Suppressor macrophage (primary cell): ENCODE data around the gene CXCL3.

Experiments
- DNase-seq, 4 experiments: peaks; one replicate each; pipeline ENCODE4 v3.0.0-alpha.2; 2020 to 2022

Gene CXCL3

DNA sequence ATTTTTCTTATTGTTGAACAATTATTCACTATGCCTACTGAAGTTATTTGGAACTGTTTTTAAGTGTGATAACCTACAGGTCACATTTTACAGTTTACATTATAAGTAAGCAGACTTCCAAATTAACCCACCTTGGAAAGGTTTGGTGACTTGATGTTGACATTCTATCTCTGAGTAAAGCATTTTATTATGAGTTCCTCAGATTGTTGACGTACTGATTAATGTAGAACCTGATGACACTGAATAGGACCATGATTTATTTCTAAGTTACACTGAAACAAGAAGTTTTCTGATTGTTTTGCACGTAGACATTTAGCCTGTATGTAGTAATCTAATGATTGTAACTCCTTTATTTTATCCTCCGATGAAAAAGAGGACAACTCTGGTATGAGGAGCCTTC lies 17.0 kb upstream of the CXCL3 start:
- no peak for DNase-seq

DNA sequence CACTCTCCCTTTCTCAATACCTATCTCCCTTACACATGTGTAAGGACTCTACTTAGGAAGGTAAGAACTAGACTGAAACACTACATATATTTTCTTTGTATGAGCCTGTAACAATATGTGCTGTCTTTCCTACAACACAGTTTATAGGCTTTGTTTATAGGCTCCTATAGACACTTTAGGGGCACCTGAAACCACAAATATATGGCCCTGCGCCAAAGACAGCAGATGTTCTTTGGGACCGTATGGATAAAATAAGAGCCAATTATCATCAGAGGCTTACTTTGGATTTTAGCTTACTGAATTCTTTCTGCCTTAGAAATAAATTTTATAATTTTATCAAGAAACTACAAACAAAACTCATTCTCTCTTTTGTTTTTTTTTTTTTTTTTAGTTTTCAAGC lies 16.6 kb upstream of the CXCL3 start:
- DNase-seq, result no peak

DNA sequence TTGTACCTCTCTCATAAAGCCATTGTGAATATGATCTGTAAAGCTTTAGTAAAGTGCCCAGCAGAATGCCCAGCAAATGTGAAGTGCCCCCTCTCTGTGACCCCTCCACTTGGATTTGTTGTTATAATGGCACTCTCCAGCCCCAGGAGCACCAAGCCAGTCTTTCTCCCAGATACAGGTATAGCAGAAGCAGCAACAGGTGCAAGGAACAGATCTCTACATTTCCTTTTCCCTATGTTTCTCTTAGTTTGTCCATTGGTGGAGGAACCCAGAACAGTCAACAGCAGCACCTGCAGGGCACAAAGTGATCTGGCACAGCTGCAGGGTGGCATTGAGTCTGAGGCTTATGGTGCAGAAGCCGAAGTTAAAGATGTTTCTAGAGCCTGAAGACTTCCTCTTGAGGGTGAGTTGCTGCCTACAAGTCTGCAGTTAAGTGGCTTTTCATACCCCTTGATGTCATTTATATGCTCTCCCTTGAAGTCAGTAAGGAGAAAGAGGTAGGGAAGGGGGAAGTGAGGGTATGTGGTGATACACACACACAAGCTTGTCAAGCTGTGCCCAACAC lies 16.1 kb upstream of the CXCL3 start:
- DNase-seq, result peak in 3 of 4 experiments; percentile 21 to 53 (median 50)

DNA sequence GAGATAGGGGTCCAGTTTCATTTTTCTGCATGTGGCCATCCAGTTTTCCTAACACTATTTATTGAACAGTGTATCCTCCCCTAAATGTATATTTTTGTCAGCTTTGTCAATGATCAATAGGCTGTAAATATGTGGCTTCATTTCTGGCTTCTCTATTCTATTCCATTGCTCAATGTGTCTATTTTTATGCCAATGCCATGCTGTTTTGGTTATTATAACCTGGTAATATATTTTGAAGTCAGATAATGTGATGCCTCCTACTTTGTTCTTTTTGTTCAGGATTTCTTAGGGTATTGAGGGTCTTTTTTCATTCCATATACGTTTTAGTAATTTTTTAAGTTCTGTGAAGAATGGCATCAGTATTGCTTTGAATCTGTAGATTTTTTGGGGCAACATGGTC lies 8.7 kb upstream of the CXCL3 start:
- DNase-seq, result no peak

DNA sequence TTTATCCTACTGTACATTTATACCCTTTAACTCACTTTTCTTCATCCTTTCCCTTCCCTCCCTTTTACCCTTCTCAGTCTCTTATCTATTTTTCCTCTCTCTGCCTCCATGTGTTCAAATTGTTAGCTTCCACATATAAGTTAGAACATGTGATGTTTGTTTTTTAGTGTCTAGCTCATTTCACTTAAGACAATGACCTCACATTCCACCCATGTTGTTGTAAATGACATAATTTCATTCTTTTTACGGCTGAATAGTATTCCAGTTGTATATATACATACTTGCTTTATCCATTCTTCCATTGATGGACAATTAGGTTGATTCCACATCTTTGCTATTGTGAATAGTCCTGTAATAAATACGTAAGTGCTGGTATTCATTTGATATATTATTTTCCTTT lies 7.3 kb upstream of the CXCL3 start:
- DNase-seq, result no peak

DNA sequence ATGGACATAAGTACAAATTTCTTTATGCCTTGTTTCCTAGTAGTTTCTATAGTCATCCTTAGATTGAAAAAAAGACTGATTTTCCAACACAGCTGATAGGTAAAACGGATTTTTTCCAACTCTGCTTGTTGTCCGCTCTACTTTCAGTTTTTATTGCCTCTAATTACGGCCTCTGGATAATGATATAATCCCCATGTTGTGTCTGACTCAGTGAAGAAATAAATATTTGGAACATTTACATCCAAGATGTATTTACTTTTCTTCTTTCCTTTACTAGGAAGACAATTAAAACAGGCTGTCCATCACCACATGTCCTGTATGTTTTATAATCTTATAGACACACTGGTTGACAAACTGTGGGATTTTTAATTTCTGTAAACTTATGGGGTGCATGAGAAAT lies 6.8 kb upstream of the CXCL3 start:
- no peak for DNase-seq

DNA sequence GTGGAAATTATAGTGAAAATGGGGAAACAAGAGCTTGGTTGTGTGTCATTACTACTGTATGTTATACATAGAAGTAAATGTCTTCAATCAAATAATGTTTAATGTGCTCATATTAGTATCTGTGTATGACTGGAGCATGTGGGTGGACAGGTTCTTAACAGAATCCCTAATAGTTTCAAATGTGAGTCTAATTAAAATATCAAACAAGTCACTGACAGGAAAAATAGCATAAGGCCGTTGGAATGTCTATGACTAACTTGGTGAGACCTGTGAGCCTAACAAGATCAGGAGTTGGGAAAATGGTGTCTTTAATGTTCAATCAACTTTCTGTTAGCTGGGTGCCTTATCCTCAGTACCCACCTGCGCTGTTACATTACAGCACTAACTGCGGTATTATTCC lies 6.2 kb upstream of the CXCL3 start:
- DNase-seq, result no peak

DNA sequence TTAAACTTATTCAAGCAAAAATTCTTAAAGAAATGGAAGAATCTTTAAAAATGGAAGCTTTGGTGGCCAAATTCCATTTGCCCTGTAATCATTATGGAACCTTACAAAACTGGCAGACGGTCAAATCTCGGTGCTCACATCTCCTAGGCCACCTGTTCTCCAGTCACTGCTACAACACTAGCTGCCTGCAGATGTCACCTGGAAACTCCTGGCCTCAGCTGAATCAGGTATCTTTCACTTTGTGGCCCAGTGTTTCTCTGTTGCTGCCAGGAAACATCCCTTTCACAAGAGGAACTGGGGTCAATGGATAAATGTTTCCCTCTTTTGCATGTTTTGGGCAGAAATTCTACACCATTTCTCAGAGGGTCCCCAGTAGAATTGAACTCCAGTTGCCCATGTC lies 4.2 kb upstream of the CXCL3 start:
- DNase-seq, result no peak

DNA sequence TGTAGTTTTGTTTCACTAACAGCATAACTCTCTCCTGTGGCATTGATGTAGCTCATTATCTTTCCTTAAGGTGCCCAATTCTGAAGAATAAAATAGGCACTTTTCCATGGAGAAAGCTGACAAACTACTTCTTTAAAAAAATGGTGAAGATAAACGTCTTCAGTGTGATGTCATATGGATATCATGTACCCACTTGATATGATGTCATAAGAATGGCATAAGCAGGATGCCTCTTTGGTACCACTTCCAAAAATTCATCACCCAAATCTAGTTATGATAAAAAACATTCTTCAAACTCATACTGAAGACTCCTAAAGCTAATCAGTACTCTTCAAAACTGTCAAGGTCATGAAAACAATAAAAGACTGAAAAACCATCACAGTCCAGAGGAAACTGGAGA lies 2.9 kb upstream of the CXCL3 start:
- DNase-seq, result no peak

DNA sequence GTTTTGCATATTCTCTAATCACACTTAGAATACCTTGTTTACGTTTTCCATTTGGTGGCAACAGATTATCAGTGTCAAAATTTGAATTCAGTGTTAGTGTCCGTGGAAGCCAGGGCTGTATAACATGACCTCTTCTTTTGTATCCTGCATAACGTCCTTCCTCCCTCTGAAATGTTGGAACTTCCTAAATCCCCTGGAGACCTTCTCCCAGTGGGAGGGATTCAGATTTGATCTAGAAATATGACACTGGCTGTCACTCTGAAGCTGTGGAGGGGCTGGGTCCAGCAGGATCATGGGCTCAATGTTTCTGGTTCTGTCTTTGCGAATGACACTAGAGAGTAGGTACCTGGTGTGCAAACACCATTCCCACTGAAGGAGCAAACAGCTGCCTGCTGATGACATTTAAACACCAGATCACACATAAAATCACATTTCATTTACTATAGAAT lies 850 bp upstream of the CXCL3 start:
- DNase-seq, result peak in 3 of 4 experiments; percentile 18 to 39 (median 18)

DNA sequence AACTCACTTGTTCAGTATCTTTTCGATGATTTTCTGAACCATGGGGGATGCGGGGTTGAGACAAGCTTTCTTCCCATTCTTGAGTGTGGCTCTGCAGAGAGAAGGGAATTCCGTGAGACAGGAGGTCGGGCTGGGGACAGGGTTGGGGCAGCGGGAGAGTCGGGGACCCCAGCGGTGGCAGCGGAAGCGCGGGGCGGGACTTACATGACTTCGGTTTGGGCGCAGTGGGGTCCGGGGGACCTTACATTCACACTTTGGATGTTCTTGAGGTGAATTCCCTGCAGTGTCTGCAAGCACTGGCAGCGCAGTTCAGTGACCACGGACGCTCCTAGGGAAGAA lies 434 bp downstream of the CXCL3 start:
- DNase-seq, result peak; percentile 20 to 55 (median 28)

DNA sequence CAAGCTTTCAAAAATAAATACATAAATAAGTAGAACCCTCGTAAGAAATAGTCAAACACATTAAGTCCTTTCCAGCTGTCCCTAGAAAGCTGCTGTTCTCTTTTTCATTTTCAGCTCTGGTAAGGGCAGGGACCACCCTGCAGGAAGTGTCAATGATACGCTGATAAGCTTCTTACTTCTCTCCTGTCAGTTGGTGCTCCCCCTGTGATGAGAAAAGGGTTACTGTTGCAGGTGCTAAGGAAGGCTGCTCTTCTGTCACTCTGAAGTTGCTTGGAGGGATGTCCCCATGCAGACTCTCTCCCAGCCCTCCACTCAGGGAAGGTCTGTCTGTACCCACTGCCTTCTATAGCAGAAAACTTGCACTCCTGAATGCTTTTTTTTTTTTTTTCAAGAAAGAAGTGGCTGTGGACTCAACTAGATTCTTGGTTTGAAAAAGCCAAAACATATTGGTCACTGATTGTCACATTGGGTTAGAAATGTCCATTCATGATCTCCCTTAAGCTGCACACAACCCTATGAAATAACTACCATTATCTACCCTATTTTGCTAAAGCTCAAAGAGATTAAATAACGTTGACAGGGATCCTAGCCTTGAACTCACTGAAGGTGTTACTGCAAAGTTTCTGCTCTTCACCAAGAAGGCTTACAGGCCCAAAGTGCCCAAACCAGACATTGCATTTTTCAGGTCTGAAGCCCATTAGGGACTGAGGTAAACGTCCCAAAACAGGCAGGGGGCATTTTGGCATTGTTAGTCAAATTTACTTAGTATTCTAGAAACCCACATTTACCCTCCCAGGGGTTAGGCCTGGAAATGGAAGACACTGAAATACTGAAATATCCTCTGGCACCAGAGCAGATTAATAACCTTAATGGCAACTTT lies 1.2 kb downstream of the CXCL3 start:
- peak in 1 of 4 experiments; percentile 9 for DNase-seq

DNA sequence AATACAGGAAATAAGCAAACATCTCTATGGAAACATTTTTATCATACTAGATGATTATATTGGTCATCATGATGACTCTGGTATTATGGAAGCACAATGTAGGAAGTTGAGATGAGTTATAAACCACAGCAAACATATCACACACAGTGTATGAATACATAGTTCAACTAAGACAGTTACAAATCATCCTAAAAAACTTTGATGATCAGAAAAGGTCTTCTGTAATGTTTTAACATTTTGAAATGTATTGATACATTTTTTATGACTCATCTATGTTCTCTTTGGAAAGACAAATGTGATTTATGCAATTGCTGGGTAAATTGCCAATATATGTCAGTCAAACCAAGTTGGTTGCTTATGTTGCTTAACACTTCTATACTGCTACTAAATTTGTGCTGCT lies 4.8 kb downstream of the CXCL3 start:
- DNase-seq, result peak in 2 of 4 experiments; percentile 65 to 83

DNA sequence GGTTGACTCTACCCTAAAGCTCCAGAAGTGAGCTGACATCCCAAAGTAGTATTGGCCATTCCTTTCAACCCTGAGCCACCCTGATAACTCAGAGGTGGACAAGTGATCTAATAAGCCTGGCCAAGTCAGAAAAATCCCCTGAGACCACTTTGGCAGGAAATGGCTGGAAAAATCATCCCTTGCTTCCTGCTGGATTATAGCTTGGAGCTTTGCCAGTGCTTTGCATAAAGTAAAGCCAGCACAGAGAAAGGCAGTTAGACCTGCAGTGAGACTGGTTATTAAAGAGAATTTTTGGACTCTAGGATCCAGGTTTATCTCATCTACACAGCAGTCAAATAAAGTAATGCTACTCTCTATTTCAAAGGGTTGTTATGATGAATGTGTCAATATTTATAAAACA lies 6.4 kb downstream of the CXCL3 start:
- no peak for DNase-seq

DNA sequence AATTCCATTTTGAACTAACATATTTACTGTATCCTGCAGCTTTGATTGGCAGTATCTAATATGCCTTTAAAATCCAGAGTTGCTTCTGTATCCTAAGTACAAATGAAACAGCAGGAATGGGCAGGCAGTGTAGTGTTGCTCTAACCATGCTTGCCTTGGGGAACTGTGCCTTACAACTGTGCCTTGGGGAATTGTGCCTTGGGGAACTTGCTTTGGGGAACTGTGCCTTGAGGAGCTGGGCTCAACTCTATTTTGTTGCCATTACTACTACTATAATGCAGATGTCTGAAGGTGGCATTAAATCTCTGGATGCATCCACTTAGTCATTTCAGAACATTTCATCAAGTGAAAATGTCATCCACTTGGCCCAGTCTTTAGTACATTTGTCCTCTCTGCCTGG lies 6.9 kb downstream of the CXCL3 start:
- DNase-seq, result peak in 3 of 4 experiments; percentile 47 to 62 (median 51)

DNA sequence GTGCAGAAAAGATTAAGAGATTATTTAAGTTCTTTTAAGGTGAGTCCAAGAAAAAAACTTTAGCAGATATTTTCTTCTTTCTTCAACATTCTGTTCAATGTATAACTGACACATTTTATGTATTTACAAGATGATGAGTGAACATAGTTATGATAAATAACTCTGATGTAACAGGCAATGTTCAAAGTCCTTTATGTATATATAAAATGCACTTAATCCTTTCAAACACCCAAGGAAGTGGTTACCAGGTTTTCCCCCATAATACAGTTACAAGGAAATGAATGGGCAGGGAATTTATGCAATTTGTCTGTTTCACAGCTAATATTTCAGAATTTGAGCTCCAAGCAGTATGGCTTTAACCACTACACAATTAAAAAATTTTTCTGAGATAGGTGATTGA lies 8.2 kb downstream of the CXCL3 start:
- DNase-seq, result no peak

DNA sequence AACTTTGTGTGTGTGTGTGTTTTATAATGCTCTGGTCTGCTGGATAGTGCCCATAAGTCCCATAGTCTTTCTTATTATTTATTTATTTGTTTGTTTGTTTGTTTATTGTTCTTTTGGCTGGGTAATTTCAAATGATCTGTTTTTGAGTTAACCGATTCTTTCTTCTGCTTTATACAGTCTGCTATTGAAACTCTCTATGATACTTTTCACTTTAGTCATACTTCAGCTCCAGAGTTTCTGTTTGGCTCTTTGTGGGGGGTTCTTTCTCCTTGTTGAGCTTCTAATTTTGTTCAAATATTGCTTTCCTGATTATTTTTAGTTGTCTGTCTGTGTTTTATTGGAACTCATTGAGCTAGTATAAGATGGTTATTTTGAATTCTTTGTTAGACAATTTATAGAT lies 10.0 kb downstream of the CXCL3 start:
- DNase-seq, result no peak

DNA sequence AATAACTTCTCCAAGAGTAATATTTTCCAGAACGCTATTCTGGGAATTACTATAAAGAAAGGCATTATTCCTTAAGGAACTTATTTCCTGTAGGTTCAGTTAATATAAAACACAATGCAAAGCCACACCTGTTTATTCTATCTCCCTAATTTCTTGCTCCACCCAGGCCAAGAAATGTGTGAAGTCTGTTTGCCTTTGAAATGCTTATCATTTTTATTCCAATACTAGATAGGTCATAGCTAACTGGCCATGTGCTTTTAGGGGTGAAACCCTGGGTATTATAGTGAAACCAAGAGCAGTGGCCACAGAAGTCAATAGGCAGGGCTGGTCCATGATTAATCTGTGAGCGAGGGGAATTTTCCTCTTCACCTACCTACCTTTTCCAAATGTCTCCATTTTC lies 14.8 kb downstream of the CXCL3 start:
- no peak for DNase-seq

DNA sequence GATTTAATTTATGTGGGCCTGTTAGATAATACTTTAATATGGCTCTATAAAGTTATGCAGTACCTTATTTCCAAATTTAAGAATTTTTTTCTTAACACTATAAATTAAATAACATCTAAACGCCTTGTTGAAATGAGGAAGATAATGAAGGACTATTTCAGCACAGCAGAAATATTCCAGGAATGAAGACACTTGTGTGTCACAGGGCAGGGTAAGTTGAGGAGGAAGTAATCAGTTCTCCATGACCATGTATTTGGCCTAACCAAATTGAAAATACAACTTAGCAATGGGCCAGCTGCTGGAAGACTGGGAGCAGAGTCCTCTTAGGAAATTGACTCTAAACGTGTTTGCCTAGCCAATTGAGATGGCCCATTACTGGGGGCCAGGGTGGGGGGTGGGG lies 16.9 kb downstream of the CXCL3 start:
- peak in 3 of 4 experiments; percentile 54 to 78 (median 75) for DNase-seq

DNA sequence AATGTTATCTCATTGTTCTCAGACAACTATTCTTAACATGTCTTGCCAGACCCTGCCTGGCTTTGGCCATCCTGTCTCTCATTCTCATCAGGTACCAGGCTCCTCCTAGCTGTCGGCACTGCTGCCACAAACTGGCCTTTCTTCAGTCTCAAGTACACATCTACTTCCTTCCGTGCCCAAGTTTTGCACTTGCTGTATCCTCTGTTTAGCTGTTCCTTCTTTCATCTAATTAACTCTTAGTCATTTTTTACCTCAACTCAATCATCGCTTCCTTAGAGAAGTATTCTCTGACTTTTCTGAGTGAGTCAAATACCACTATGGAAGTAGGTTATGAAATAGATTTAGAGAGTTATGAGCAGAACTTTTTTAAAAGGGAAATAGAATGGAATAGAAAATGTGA lies 19.7 kb downstream of the CXCL3 start:
- peak; percentile 66 to 93 (median 80) for DNase-seq

DNA sequence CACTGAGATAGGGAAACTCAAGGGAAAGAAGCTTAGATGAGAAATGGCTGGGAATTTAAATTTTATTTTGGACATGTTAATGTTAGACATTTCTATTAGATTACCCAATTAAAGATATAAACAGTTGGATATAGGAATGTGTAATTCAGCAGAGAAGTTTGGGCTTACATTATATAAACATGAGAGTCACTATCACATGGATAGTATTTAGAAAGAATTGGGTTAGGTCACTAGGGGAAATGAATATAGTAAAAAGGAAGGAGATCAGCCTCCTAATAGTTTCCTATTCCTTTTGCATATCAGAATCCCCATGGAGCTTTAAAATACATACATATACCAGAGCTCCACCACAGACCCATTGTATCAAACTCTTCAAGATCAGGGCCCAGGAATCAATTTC lies 20.4 kb downstream of the CXCL3 start:
- peak in 2 of 4 experiments; percentile 80 to 81 for DNase-seq

DNA sequence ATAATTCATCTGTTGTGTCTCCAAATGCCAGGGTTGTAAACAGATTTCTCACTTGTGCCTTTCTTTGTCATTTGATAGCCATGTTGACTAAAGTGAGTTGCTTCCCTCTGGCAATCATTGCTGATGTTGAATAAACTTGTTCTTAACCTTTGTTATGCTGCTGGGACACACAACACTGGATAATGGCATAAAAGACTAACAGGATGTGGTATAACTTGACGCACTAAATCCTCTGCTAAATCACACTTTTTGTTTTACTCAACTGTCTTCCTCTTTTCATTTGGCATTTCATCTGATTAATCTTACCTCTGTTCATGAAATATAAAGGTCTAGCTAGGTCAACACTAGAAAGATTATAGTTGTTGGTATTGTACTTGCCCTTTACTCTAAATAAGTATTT lies 22.4 kb downstream of the CXCL3 start:
- DNase-seq, result peak; percentile 31 to 85 (median 63)

DNA sequence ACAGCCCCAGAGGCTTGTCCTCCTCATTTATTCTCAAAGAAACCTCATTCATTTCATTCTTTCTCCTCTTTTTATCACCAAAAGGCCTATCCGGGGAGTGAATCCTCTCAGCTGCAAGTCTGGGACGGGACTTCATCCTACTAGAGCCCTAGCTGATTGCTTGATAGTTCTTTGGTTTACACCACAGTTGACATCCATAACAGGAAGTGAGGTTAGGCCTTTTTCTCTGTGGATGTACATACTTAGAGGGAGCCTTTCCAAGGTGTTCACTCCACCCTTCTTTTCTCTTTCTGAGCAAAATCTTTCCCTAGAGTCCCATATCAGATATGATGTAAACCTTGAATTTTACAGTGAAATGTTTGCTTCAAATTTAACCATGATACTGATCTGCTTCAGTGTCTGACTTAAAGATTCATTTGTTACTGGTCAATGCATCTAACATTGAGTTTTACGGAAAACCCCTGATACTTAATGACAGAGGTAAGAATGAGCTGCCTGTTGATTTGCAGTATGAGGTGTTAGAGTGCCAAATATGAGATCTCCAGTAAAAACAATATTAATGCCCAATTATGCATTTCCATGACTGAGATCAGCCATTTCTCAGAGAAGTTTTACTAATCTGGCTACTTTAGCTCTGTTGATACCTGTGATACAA lies 23.2 kb downstream of the CXCL3 start:
- no peak for DNase-seq

DNA sequence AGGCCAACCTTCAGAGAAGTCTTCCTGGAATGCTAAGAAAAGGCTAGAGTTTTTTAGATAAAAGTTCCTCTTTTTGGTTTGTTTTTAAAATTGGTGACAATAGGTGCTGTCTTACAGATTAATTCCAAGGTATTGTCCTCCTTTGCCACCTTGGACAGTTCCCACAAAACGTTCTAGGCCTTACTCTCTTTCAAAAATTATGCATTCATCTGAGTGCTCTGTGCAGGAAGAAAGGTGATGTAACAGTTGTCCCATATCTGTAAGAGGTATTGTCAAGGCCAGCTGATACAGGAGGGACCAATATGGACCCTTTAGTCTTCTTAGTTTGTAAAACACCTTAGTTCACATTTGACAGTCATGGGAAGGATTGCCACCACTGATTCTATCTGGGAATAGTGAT lies 24.2 kb downstream of the CXCL3 start:
- DNase-seq, result no peak
